ENCODE measurements around the gene HIF1A.
"Not testable (repeated sequence)": the region's sequence is repeated elsewhere in the genome, so short reads cannot be mapped to it uniquely, and the experiment has no call there.

The HIF1A gene

GRCh38 chr14:61675291-61675690, 20.0 kb upstream of the HIF1A start:
- DNase-seq, result no peak

- DNase-seq, result no peak
These were observed 17.8 kb upstream of the HIF1A start for GRCh38 chr14:61677479-61677878.

DNA sequence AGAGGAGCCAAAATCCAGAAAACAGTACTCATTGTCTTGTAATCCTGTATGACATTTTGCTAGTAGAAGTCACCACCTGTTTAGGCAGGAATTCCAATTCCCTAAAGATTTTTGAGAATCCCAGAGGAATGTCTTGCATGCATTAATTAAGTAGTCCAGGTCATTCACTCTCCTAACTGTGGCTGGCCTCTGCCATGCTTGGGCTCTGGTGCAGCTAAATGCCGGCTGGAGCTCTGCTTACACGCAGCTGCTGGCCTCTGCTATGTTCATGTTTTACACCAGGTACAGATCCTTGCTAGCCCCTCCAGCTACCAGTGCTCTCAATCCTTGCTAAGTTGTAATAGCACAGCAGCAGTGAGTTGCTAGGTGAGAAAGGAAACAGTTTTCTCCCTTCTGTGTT, 16.3 kb upstream of the HIF1A start:
- DNase-seq, result no peak

DNA sequence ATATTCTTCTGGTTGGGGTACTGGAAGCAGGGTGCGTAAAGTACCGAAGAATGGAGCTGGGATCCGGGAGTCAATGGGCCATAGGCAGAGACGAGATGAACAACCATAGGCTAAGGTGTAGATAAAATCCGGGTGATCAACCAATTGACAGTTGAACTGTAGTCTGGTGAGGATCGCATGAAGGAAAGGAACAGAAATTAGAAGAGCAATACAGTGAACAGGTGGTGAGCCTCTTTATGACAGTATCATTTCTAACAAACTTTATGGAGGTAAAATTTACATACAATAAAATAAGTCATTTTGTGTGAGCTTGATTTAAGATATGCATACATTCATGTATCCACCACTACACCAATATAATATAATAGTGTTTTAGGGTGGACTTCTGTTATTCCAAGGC, 13.9 kb upstream of the HIF1A start:
- no peak for DNase-seq

- no peak for DNase-seq
These were observed 12.2 kb upstream of the HIF1A start for GRCh38 chr14:61683108-61683507.

GRCh38 chr14:61690039-61690438, 5.3 kb upstream of the HIF1A start:
- no peak for DNase-seq

DNA sequence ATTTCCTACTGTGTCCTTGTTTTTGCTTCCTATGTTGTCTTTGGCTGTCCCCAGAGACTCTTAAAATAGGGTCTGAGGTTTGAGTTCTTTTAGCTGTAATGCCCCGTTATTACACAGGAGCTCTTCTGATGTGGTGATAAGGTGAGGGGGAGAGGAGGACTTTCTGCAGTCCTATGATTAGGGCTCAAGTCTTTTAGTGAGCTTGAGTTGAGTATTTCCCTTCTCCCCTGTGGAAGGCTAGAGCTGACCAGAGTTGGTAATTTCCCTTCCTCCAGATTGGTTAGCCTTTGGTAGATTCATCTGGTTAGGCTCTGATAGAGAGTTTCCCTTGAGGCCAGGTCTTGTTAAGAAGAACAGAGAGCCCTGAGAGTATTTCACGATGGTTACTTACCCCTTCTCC, 4.3 kb upstream of the HIF1A start:
- DNase-seq, result no peak

DNA sequence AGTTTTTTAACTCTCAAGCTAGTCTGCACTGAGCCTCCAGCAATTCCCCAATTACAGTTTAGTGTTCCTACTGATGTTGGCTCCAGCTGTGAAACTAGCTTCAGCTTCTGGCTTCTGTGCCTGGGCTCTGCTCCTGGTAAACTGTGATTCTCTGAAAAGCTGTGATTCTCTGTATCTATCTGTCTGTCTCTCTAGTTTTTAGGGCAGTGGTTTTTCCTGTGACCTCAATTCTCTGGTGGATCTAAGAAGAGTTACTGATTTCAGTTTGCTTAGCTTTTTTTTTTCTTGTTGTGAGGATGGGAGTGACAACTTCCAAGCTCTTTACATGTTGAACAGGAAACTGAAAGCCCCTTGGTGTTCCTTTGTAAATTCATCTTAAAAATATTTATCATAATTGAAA, 3.8 kb upstream of the HIF1A start:
- DNase-seq, result no peak

- DNase-seq, result no peak
These were observed 1.3 kb upstream of the HIF1A start for GRCh38 chr14:61694039-61694438.

DNA sequence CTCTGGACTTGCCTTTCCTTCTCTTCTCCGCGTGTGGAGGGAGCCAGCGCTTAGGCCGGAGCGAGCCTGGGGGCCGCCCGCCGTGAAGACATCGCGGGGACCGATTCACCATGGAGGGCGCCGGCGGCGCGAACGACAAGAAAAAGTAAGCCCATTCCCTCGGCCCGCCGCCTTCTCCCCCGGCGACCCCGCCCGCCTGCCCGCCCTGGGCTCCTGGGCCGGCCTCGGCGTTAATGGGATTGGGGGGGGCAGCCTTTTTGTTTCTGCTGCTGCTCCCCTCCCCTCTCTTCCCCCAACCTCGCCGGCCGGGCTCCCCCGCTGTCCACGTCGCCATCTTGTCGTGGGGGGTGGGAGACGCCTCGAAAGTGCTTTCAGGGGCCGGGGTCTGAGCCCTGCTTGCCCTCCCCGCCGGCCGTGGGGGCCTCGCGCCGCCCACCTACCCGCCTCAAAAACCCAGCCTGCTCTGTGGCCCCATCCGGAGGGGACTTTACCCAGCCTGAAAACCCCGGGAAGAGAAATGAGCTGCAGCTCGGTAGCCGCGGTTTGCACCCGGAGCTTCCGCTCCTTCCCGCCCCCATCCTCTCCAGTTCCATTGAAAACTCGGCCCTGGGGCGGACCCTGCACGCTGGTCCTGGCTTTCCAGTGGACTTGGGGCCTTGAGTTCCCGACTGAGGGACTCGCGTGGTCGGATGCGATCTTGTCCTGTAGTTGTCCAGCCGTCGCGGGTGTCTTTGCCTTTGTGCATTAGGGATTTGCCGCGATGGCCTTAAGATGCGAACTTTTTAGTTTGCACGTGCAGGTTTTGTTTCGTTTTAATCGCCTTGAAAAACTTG, 598 bp downstream of the HIF1A start:
- peak; percentile 48 for DNase-seq

DNA sequence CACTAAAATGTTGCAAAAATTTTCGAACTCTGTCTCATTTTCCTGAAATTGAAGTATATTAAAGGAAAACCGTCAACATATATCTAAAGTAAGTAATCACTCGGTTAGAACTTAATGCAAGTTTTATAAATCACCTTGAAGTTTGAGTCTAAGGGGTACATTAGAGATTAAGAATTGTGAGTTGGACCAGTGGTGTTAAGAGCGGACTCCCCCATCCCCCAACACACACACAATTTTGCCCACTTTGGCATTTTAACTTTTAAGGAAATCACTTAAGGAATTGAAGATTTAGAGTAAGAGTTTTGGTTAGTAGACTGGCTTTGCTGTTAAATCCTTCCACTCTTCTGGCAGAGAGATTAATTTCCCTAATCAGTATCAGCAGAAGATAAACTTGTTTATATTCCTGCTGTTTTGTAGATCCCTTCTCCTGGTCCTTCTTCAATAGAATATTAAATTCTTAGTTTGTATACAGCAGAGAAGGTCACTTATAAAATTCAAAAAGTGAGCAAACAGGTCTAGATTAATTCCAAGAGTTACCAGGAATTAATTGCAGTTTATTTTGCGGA, 1.5 kb downstream of the HIF1A start:
- no peak for DNase-seq

- DNase-seq, result no peak
These were observed 3.1 kb downstream of the HIF1A start for GRCh38 chr14:61698206-61698980.

- DNase-seq, result no peak
These were observed 3.7 kb downstream of the HIF1A start for GRCh38 chr14:61699027-61699426.

DNA sequence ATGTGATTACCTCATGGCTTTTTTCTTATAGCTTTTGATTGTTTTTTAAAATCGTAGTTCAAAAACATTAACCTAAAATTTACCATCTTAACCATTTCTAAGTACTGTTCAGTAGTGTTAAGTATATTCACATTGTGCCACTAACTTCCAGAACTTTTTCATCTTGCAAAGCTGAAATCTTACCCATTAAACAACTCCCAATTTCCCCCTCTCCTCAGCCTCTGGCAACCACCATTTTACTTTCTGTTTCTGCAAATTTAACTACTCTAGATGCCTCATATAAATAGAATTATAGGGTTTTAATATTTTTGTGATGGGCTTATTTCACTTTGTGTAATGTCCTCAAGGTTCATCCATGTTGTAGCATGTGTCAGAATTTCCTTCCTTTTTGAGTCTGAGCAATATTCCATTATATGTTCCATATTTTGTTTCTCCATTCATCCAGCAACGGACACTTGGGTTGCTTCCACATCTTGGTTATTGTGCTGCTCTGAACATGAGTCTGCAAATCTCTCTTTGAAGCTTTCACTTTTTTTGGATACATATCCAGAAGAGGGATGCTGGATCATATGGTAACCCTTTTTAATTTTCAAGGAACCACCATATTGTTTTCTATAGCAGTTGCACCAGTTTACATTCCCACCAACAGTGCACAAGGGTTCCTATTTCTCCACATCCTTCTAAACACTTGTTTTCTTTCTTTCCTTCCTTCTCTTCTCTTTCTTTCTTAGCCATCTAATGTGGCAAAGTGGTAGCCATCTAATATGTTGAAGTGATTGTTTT, 5.0 kb downstream of the HIF1A start:
- no peak for DNase-seq

GRCh38 chr14:61701946-61702345, 6.6 kb downstream of the HIF1A start:
- DNase-seq, result no peak

DNA sequence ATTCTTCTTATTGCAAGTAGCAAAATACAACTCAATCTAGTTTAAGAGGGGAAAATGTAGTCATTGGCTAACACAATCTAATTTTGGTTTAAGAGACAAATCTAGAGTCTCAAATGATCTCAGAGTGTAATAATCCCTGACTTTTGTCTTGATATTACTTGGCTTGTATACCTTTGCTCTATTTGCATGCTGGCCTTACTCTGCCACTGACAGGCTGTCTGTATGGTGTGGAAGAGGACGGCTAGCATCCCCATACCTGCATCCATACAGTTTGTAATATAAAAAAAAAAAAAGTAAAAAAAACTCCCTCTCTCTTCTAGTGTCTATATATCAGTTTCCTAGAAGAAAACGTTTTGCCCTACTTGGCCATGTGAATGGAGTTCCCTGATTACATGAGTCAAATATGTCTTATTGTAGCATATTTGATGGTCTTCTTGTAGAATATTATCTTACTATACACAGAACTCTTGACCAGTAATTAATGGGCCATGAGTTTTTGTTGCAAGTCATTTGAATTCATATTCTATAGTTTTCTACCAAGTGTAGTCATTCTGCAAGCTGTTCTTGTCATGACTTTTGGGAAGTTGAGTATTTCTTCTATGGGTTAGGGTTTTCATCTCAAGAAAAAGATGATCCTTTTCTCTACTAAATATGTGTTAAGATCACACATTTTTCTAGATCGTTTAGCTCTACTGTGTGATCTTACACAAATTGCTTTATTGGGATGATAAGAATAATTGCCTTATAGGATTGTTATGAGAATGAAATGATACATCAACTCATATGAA, 8.2 kb downstream of the HIF1A start:
- DNase-seq, result no peak

DNA sequence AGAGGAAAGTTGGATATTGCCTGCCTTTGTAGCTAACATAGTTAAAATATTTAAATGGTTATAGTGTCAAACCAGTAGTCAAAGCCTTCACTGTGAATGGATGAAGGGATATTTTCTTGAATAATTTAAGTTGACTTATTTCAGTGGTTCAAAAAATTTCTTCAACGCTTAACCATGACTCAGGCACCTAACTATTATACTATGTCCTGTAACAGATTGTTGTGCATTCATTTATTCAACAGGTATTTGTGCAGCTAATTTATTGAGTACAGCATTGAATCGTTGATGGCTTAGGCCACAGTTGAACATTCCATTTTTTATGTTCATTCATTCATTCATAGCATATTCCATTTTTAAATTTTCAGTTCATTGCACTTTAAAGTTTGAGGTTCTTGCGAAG, 9.2 kb downstream of the HIF1A start:
- no peak for DNase-seq

DNA sequence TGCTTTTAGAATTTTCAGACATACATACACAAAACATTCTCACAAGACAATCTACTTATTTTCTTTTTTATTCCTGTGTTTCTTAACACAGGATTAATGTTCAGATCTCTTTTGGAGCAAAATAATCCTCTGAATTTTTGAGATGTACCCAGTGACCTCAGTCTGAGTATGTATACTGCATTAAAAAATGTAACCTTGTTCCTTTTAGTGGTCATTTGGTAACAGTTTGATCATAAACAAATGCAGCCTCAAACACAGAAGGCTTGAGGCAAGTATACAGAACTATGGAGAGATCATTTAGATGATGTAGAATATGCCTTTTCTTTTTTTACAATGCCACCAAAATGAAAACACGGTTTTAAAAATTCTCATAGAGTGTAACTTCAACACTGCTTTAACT, 9.7 kb downstream of the HIF1A start:
- no peak for DNase-seq

DNA sequence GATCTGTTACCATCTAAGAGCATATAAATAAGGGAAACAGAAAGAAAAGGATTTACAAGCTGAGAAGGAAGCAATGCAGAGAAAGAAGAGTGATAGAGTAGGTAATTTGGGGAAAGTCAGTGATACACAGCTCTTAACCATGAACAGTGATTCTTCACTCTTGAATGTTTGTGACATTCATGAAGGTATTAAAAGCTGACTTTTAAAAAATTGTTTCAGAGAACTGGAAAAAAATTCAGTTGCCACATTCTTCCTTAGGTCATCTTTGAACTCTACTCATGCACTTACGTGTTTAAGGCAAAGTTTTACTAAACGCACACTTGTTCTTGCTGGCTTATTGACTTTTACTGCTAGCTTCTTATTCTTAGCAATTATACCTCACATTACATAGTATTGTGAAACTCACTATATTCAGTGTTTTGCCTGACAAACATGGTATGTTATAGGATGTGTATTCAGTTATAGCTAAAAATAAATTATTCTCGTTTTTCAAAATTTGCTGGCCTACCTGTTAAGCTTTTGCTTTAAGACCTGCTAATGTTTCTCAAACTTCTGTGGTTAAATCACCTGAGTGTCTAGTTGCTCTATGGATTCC, 10.9 kb downstream of the HIF1A start:
- DNase-seq, result no peak

DNA sequence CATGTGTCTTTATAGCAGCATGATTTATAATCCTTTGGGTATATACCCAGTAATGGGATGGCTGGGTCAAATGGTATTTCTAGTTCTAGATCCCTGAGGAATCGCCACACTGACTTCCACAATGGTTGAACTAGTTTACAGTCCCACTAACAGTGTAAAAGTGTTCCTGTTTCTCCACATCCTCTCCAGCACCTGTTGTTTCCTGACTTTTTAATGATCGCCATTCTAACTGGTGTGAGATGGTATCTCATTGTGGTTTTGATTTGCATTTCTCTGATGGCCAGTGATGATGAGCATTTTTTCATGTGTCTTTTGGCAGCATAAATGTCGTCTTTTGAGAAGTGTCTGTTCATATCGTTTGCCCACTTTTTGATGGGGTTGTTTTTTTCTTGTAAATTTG, 12.5 kb downstream of the HIF1A start:
- DNase-seq, result not testable (repeated sequence)

DNA sequence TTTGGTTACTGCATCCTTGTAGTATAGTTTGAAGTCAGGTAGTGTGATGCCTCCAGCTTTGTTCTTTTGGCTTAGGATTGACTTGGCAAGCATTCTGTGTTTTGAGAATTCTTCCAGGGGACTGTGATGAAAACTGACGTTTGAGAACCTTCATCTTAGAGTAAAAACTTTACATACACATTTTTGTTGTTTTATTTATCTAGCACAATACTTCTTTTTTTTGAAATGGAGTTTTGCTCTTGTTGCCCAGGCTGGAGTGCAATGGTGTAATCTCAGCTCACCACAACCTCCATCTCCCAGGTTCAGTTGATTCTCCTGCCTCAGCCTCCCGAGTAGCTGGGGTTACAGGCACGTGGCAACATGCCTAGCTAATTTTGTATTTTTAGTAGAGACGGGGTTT, 13.4 kb downstream of the HIF1A start:
- DNase-seq, result not testable (repeated sequence)

Data from T1000 (cell line).